Measurements from ENCODE around the gene SLX9. TPM values are rescaled to one million over a fixed set of nuclear protein-coding genes. Genes with fewer than 3 reads are reported as not detected.
"Not testable (repeated sequence)": the region's sequence is repeated elsewhere in the genome, so short reads cannot be mapped to it uniquely, and the experiment has no call there.

Gene SLX9
- total and polyA plus RNA-seq, 4 donors, result 7.0 to 25.7 (median 18.7) TPM

DNA sequence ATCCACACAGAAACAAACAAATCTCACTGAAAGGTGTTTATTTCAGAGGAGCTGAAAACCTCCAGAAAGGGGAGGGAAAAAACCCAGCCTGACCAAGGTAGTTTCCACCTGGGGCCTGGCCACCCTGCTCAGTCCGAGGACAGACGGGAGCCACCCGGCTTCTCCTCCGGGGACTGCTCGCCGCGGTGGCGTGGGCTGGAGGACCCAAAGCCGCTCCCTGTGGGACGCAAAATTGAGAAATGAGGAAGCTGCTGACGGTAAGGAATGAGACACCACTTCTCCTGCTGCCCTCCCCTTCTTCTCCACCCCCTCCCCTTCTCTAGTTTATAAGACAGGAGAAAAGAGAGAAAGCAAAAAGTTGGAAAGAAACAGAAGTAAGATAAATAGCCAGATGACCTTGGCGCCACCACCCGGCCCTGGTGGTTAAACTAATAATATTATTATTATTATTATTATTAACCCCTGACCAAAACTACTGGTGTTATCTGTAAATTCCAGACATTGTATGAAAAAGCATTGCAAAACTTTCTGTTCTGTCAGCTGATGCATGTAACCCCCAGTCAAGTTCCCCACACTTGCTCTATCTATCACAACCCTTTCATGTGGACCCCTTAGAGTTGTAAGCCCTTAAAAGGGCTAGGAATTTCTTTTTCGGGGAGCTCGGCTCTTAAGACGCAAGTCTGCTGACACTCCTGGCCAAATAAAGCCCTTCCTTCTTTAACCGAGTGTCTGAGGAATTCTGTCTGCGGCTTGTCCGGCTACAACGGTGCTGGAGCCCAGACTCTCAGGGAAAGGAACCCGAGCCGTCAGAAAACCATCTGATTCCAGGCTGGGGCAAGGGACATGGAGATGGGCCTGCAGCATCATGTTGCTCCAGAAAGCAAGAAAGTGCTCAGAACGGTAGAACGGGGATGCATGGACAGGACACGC lies 31.6 kb upstream of the SLX9 start:
- Histone ChIP-seq H3K4me1 (ENCODE audit: control insufficient read depth, insufficient read depth, low read length) (peaks cover 25% of the 10 kb centered on the region), H3K4me3 (ENCODE audit: low read depth, low read length) (no peak overlapping the region), H3K36me3 (ENCODE audit: control insufficient read depth, insufficient read depth, low read length) (peaks cover 2% of the 10 kb centered on the region), H3K9me3 (ENCODE audit: control insufficient read depth, insufficient read depth, low read length) (no peaks in the 10 kb centered on the region), H3K27ac (ENCODE audit: low read depth, low read length) (no peak overlapping the region), H3K27me3 (ENCODE audit: control insufficient read depth, insufficient read depth, low read length) (no peaks in the 10 kb centered on the region)
- DNase-seq (ENCODE audit: low read depth in 4 of 6, low spot score in 6 of 6), result no peak
- 75% methylated on average over 10 of the region's 25 CpGs for WGBS (ENCODE audit: insufficient coverage)

DNA sequence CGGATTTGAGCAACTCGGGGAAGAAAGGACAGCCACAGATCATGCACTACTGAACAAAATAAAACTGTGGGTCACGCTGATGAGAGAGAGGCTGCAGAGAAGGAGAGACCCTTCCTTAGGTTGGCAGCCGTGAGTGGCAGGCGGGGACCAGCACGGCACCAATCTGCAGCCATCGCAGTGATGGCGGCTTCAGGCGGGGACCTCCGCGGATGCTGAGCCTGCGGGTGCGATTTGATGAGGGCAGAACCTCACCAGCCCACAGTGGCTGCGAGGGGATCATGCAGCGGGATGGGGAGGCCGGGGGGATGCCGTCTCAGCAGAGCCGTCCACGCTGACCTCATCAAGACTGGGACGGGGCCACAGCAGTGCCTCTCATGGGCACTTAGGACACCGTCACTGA lies 30.9 kb upstream of the SLX9 start:
- no peak for DNase-seq (ENCODE audit: low read depth in 4 of 6, low spot score in 6 of 6)
- H3K9me3 ChIP-seq (ENCODE audit: control insufficient read depth, insufficient read depth, low read length), result no peaks in the 10 kb centered on the region
- no peak overlapping the region for H3K4me3 ChIP-seq (ENCODE audit: low read depth, low read length)
- peaks cover 27% of the 10 kb centered on the region for H3K4me1 ChIP-seq (ENCODE audit: control insufficient read depth, insufficient read depth, low read length)
- no peak overlapping the region for H3K27ac ChIP-seq (ENCODE audit: low read depth, low read length)
- H3K36me3 ChIP-seq (ENCODE audit: control insufficient read depth, insufficient read depth, low read length), result peaks cover 2% of the 10 kb centered on the region
- WGBS (ENCODE audit: insufficient coverage), result 89% methylated on average over 19 of the region's 21 CpGs
- no peaks in the 10 kb centered on the region for H3K27me3 ChIP-seq (ENCODE audit: control insufficient read depth, insufficient read depth, low read length)

DNA sequence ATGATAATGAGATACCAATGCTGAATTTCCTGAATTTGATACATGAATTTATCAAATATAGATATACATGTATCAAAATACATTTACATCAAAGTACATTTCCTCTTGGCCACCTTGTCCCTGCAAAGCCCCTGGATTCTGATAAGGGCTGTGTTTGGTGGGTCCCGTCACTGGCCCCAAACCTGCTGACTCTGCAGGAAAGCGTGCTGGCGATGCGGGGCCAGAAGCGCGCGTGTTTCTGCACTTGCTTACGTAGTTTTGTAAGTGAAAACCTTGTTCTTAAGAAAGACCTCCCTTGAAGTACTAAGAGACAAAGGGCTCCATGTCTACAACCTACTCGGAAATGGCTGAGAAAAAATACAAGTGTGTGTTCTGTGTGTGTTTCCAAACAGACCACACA lies 30.1 kb upstream of the SLX9 start:
- 90% methylated on average over 2 of the region's 9 CpGs for WGBS (ENCODE audit: insufficient coverage)
- peaks cover 2% of the 10 kb centered on the region for H3K36me3 ChIP-seq (ENCODE audit: control insufficient read depth, insufficient read depth, low read length)
- no peaks in the 10 kb centered on the region for H3K27me3 ChIP-seq (ENCODE audit: control insufficient read depth, insufficient read depth, low read length)
- no peak overlapping the region for H3K4me3 ChIP-seq (ENCODE audit: low read depth, low read length)
- H3K4me1 ChIP-seq (ENCODE audit: control insufficient read depth, insufficient read depth, low read length), result peaks cover 27% of the 10 kb centered on the region
- H3K27ac ChIP-seq (ENCODE audit: low read depth, low read length), result no peak overlapping the region
- no peak for DNase-seq (ENCODE audit: low read depth in 4 of 6, low spot score in 6 of 6)
- H3K9me3 ChIP-seq (ENCODE audit: control insufficient read depth, insufficient read depth, low read length), result no peaks in the 10 kb centered on the region

DNA sequence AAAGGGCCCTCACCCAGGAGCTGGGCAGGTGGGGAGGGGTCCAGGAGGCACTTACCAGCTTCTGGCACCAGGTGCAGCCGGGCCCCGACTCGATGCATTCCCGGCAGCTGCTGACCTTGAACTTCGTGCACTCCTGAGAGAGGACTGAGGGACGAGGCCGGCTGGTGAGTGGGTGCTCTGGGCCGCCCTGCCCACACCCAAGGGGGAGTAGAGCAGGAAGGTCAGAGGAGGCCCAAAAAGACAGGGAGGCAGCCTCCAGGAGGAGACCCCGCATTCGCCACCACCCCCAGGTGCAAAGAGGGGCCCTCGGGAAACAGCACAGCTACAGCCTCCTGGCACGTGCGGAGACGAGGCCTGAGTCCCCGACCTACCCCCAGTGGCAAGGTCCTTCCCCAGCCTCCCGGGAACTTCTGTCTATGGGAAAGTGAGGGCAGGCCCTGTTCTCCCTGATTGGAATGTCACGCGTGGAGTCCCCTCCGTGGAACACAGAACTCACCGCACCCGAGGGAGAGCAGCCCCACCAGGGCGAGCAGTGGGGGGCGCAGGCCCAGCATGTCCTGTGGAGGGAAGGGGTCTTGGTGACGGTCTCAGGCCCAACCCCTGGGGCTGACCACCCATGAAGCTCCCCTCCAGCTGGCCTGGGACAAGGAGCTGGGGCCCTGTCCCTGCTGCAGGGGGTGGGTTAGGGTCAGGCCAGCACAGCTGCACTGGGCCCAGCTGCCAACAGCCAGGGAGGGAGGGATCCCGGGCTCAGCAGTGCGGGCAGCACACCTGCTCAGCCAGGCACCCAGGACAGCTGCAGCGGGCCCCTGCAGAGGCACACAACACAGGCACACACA lies 29.4 kb upstream of the SLX9 start:
- no peaks in the 10 kb centered on the region for H3K27me3 ChIP-seq (ENCODE audit: control insufficient read depth, insufficient read depth, low read length)
- peaks cover 27% of the 10 kb centered on the region for H3K4me1 ChIP-seq (ENCODE audit: control insufficient read depth, insufficient read depth, low read length)
- H3K4me3 ChIP-seq (ENCODE audit: low read depth, low read length), result no peak overlapping the region
- no peak overlapping the region for H3K27ac ChIP-seq (ENCODE audit: low read depth, low read length)
- H3K9me3 ChIP-seq (ENCODE audit: control insufficient read depth, insufficient read depth, low read length), result no peaks in the 10 kb centered on the region
- 77% methylated on average over 26 of the region's 27 CpGs for WGBS (ENCODE audit: insufficient coverage)
- DNase-seq (ENCODE audit: low read depth in 4 of 6, low spot score in 6 of 6), result no peak
- H3K36me3 ChIP-seq (ENCODE audit: control insufficient read depth, insufficient read depth, low read length), result peaks cover 2% of the 10 kb centered on the region

DNA sequence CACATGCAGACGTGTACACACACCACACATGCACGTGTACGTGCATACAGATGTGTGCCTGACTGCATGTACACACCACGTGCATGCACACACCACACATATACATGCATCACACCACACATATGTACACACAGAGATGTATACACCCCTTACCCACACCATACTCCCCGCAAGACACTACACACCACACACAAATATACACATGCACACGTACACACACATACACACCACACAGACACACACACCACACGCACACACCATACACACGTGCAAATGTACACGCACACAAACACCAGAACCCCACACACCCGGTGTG lies 28.8 kb upstream of the SLX9 start:
- WGBS (ENCODE audit: insufficient coverage), result 86% methylated on average over 10 of the region's 10 CpGs
- peaks cover 2% of the 10 kb centered on the region for H3K36me3 ChIP-seq (ENCODE audit: control insufficient read depth, insufficient read depth, low read length)
- H3K4me1 ChIP-seq (ENCODE audit: control insufficient read depth, insufficient read depth, low read length), result peaks cover 24% of the 10 kb centered on the region
- H3K4me3 ChIP-seq (ENCODE audit: low read depth, low read length), result no peak overlapping the region
- no peak overlapping the region for H3K27ac ChIP-seq (ENCODE audit: low read depth, low read length)
- no peak for DNase-seq (ENCODE audit: low read depth in 4 of 6, low spot score in 6 of 6)
- no peaks in the 10 kb centered on the region for H3K9me3 ChIP-seq (ENCODE audit: control insufficient read depth, insufficient read depth, low read length)
- H3K27me3 ChIP-seq (ENCODE audit: control insufficient read depth, insufficient read depth, low read length), result no peaks in the 10 kb centered on the region

DNA sequence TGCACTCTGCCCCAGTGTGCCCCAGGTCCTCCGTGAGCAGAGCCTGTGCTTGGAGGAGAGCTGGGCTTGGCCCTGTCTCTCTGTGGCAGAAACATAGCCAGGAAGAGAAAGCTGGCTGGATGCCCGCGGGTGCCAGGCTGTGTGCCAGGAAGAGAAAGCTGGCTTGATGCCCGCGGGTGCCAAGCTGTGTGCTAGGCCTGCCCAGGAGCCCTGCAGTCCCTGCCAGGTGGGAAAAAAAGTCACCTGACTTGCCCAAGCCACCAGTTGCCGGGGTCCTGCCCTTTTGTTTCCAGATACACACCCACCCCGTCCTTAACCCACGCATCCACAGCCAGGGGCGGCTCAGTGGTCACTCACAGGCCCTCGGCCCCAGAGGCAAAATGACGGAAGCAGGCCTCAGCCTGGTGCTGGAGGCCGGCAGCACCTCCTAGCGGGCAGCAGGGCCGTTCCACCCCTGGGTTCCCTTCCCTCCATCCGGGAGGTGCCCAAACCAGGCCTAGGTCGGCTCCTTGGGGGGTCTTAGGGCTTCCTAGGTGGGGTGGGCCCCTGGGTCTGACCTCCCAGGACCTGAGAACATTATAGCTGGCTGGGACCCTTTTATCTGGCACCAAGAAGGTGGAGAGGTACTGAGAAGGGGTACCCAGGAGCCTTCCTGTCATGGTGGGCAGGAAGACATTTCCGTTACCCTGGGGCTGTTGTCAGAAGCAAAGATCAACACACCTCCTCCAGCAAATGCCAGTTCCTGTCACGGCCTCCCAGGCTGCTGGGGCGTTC lies 28.3 kb upstream of the SLX9 start:
- Histone ChIP-seq H3K4me1 (ENCODE audit: control insufficient read depth, insufficient read depth, low read length) (peaks cover 24% of the 10 kb centered on the region), H3K9me3 (ENCODE audit: control insufficient read depth, insufficient read depth, low read length) (no peaks in the 10 kb centered on the region), H3K27ac (ENCODE audit: low read depth, low read length) (no peak overlapping the region), H3K4me3 (ENCODE audit: low read depth, low read length) (no peak overlapping the region), H3K36me3 (ENCODE audit: control insufficient read depth, insufficient read depth, low read length) (peaks cover 2% of the 10 kb centered on the region), H3K27me3 (ENCODE audit: control insufficient read depth, insufficient read depth, low read length) (no peaks in the 10 kb centered on the region)
- DNase-seq (ENCODE audit: low read depth in 4 of 6, low spot score in 6 of 6), result peak; percentile 22 to 90 (median 58)
- WGBS (ENCODE audit: insufficient coverage), result 56% methylated on average over 19 of the region's 19 CpGs

DNA sequence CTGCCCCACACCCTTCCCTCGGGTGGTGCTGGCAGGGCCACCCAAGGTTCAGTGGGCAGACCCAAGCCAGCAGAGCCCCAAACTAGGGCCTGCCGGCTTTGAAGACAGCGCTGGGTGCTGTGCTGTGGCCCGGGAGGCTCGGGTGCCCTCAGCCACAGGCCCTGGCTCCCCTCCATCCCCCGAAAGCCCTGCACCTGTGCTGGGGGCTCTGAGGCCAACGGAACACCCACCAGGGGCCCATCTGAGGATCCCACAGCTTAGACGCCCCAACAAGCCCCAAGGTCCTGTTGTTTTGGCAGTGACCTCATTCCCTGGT lies 27.7 kb upstream of the SLX9 start:
- Histone ChIP-seq H3K36me3 (ENCODE audit: control insufficient read depth, insufficient read depth, low read length) (peaks cover 2% of the 10 kb centered on the region), H3K4me1 (ENCODE audit: control insufficient read depth, insufficient read depth, low read length) (peaks cover 24% of the 10 kb centered on the region), H3K27me3 (ENCODE audit: control insufficient read depth, insufficient read depth, low read length) (no peaks in the 10 kb centered on the region), H3K9me3 (ENCODE audit: control insufficient read depth, insufficient read depth, low read length) (no peaks in the 10 kb centered on the region), H3K4me3 (ENCODE audit: low read depth, low read length) (no peak overlapping the region), H3K27ac (ENCODE audit: low read depth, low read length) (no peak overlapping the region)
- WGBS (ENCODE audit: insufficient coverage), result 79% methylated on average over 8 of the region's 8 CpGs
- no peak for DNase-seq (ENCODE audit: low read depth in 4 of 6, low spot score in 6 of 6)

DNA sequence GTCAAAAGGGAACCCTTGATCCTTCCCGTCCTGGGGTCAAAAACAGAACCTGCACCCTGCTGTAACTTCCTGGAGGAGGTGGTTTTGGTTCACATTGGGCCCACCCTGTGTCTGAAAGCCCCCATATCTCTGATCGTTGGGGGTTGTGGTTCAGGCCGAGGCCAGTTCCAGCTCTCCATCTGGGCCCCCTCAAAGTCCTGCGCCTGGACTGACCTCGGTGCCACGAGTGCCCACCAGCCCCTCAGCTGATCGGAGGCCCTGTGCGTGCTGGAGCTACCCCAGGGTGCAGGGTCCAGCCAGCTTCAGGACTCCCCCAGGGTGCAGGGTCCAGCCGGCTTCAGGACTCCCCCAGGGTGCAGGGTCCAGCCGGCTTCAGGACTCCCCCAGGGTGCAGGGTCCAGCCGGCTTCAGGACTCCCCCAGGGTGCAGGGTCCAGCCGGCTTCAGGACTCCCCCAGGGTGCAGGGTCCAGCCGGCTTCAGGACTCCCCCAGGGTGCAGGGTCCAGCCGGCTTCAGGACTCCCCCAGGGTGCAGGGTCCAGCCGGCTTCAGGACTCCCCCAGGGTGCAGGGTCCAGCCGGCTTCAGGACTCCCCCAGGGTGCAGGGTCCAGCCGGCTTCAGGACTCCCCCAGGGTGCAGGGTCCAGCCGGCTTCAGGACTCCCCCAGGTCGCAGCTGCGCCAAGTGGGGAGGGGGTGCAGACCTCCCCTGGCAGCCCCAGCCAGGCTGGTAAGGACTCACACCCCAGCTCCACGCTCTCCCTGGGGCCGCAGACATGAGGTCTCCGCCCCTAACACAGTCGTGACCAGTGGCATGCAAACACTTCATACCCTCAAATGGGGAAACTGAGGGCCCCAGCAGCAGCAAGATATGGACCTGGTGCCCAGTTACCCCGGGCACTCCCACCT lies 27.1 kb upstream of the SLX9 start:
- not testable (repeated sequence) for H3K36me3 ChIP-seq (ENCODE audit: control insufficient read depth, insufficient read depth, low read length); H3K4me3 ChIP-seq (ENCODE audit: low read depth, low read length); H3K27me3 ChIP-seq (ENCODE audit: control insufficient read depth, insufficient read depth, low read length); H3K27ac ChIP-seq (ENCODE audit: low read depth, low read length); H3K9me3 ChIP-seq (ENCODE audit: control insufficient read depth, insufficient read depth, low read length); DNase-seq (ENCODE audit: low read depth in 4 of 6, low spot score in 6 of 6)
- 83% methylated on average over 10 of the region's 25 CpGs for WGBS (ENCODE audit: insufficient coverage)
- peaks cover 29% of the 10 kb centered on the region for H3K4me1 ChIP-seq (ENCODE audit: control insufficient read depth, insufficient read depth, low read length)

All from spinal cord (tissue), 10 donors.